ENCODE measurements around the gene LRRC47.

Gene LRRC47

DNA sequence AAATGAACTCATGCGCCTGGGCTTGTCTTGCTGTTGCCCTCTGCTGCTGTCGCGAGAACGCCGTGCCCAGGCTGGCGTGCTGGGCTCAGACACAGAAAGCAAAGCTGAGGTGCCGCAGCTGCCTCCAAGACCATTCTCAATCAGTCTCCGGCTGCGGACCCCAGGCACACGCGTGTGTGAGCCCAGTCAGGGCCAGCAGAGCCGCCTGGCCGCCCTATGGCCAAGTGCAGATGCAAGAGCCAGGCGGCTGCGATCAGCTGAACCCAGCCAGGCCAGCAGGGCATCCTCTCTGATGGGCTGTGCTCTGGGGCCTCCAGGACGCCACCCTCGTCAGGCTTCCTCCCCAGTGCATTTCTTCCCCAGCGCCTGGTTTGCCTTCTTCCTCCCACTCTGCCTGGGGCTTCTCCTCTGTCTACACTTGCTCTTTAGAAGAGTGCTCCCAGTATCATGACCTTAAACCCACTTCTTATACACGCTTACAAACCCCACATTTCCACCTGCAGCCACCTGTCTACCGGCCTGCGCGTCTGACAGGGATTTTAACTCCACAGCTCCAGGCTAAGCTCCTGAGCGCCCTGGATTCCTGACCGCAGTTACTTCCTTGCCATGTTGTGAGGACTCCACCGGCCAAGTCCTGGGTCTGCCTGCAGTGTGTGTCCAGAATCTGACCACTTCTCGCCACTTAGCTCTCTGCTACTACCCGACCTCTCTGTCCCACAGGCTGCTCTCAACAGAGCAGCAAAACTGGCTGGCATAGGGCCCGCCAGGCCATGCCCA lies 21.7 kb upstream of the LRRC47 start:
- Histone ChIP-seq H3K4me1 (ENCODE audit: low read length) (no peaks in the 10 kb centered on the region), H3K36me3 (replicated peaks; ENCODE audit: insufficient read depth, low read length) (no peaks in the 10 kb centered on the region), H2AFZ (ENCODE audit: low read length) (no peak overlapping the region), H3F3A (ENCODE audit: insufficient read depth, low read length) (no peaks in the 10 kb centered on the region), H3K4me2 (ENCODE audit: low read depth, low read length) (no peak overlapping the region), H4K20me1 (ENCODE audit: insufficient read depth, low read length) (no peaks in the 10 kb centered on the region), H3K79me2 (ENCODE audit: low read length) (no peaks in the 10 kb centered on the region), H3K4me3 (ENCODE audit: low read length) (no peak overlapping the region), H3K9ac (ENCODE audit: low read length) (no peak overlapping the region), H3K9me3 (replicated peaks; ENCODE audit: insufficient read depth, low read length) (no peaks in the 10 kb centered on the region), H3K27ac (ENCODE audit: low read length) (no peak overlapping the region), H3K27me3 (replicated peaks; ENCODE audit: insufficient read depth, low read length) (no peaks in the 10 kb centered on the region), H3K9me2 (replicated peaks; ENCODE audit: insufficient read depth, low read length) (no peaks in the 10 kb centered on the region)
- DNase-seq = no peak
- TF ChIP-seq EZH2 (optimal IDR thresholded peaks at IDR 0.05; ENCODE audit: low read depth, low read length) (no peak), EZH2phosphoT487 (IDR thresholded peaks at IDR 0.05; ENCODE audit: low read length) (no peak)
- TF ChIP-seq, protein P1, sequence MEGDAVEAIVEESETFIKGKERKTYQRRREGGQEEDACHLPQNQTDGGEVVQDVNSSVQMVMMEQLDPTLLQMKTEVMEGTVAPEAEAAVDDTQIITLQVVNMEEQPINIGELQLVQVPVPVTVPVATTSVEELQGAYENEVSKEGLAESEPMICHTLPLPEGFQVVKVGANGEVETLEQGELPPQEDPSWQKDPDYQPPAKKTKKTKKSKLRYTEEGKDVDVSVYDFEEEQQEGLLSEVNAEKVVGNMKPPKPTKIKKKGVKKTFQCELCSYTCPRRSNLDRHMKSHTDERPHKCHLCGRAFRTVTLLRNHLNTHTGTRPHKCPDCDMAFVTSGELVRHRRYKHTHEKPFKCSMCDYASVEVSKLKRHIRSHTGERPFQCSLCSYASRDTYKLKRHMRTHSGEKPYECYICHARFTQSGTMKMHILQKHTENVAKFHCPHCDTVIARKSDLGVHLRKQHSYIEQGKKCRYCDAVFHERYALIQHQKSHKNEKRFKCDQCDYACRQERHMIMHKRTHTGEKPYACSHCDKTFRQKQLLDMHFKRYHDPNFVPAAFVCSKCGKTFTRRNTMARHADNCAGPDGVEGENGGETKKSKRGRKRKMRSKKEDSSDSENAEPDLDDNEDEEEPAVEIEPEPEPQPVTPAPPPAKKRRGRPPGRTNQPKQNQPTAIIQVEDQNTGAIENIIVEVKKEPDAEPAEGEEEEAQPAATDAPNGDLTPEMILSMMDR (IDR thresholded peaks at IDR 0.05; ENCODE audit: low read length) = no peak

DNA sequence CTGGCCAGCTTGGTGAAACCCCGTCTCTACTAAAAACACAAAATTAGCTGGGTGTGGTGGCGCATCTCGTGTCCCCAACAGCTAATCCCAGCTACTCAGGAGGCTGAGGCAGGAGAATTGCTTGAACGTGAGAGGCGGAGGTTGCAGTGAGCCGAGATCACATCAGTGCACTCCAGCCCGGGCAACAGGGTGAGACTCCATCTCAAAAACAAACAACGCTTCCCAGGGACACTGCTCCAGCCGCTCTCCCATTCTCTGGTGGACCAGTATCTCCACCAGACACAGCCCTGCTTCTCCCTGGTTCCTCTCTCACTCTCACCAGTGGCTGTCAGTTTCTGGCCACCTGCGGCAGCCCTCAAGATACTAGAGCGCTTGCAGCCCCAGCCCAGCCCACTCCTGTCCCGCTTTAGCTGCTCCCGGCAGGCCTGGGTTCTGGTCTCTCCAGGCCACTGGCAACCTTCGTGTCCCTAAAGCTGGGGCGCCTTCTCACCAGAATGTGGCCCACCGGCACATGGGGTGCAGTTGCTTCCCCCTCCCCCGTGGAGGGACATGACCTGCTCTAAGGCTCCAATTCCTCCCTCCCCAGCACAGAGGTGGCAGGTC lies 20.9 kb upstream of the LRRC47 start:
- Histone ChIP-seq H3K4me2 (ENCODE audit: low read depth, low read length) (no peak overlapping the region), H3K4me3 (ENCODE audit: low read length) (no peak overlapping the region), H2AFZ (ENCODE audit: low read length) (no peak overlapping the region), H3F3A (ENCODE audit: insufficient read depth, low read length) (no peaks in the 10 kb centered on the region), H3K9me2 (replicated peaks; ENCODE audit: insufficient read depth, low read length) (no peaks in the 10 kb centered on the region), H3K36me3 (replicated peaks; ENCODE audit: insufficient read depth, low read length) (no peaks in the 10 kb centered on the region), H3K4me1 (ENCODE audit: low read length) (no peaks in the 10 kb centered on the region), H3K9ac (ENCODE audit: low read length) (no peak overlapping the region), H4K20me1 (ENCODE audit: insufficient read depth, low read length) (no peaks in the 10 kb centered on the region), H3K79me2 (ENCODE audit: low read length) (no peaks in the 10 kb centered on the region), H3K27me3 (replicated peaks; ENCODE audit: insufficient read depth, low read length) (no peaks in the 10 kb centered on the region), H3K27ac (ENCODE audit: low read length) (no peak overlapping the region), H3K9me3 (replicated peaks; ENCODE audit: insufficient read depth, low read length) (no peaks in the 10 kb centered on the region)
- no peak for DNase-seq
- no peak for TF ChIP-seq EZH2 (optimal IDR thresholded peaks at IDR 0.05; ENCODE audit: low read depth, low read length)
- TF ChIP-seq, protein P1 (IDR thresholded peaks at IDR 0.05; ENCODE audit: low read length) = no peak
- no peak for TF ChIP-seq EZH2phosphoT487 (IDR thresholded peaks at IDR 0.05; ENCODE audit: low read length)

DNA sequence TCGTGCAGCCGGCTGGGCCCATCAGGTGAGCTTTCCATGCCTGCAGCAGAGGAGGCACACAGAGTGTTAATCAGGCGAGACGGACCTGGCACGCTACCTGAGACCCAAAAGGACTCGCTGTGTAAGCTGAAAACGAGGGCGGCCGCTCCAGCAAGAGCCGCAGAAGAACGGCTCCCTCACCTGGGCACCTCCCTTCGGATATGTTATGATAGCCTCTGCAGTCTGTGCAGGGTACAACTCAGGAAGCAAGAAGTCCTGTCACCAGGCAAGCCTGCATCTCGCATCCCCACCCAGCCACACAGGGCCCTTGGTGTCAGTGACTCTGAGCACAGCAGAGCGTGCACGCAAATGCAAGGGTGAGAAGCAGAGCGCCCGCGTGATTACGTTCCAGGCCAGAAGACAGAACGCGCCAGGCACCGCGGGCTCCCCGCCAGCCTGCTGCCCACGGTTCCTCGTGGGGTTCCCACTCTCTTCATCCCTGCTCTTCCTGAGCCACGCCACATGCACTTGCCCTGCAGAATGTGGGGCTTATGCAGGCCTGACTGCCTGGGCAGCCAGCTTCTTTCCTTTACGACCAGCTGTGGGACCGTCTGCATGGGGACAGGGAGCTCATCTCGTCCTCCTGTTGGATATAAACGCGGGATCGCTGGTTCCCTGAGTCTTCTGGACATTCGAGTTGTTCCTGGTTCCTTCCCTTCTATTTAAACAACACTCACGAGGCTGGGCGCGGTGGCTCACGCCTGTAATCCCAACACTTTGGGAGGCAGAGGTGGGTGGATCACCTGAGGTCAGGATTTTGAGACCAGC lies 20.2 kb upstream of the LRRC47 start:
- Histone ChIP-seq H3K9ac (ENCODE audit: low read length) (no peak overlapping the region), H3K4me3 (ENCODE audit: low read length) (no peak overlapping the region), H3F3A (ENCODE audit: insufficient read depth, low read length) (no peaks in the 10 kb centered on the region), H3K79me2 (ENCODE audit: low read length) (no peaks in the 10 kb centered on the region), H3K27ac (ENCODE audit: low read length) (no peak overlapping the region), H2AFZ (ENCODE audit: low read length) (no peak overlapping the region), H3K27me3 (replicated peaks; ENCODE audit: insufficient read depth, low read length) (no peaks in the 10 kb centered on the region), H4K20me1 (ENCODE audit: insufficient read depth, low read length) (no peaks in the 10 kb centered on the region), H3K9me3 (replicated peaks; ENCODE audit: insufficient read depth, low read length) (no peaks in the 10 kb centered on the region), H3K4me1 (ENCODE audit: low read length) (no peaks in the 10 kb centered on the region), H3K9me2 (replicated peaks; ENCODE audit: insufficient read depth, low read length) (no peaks in the 10 kb centered on the region), H3K4me2 (ENCODE audit: low read depth, low read length) (no peak overlapping the region), H3K36me3 (replicated peaks; ENCODE audit: insufficient read depth, low read length) (no peaks in the 10 kb centered on the region)
- TF ChIP-seq EZH2 (optimal IDR thresholded peaks at IDR 0.05; ENCODE audit: low read depth, low read length) (no peak), EZH2phosphoT487 (IDR thresholded peaks at IDR 0.05; ENCODE audit: low read length) (no peak)
- TF ChIP-seq, protein P1 (IDR thresholded peaks at IDR 0.05; ENCODE audit: low read length) = no peak
- DNase-seq = no peak
